NCI-H1436 treated with DMSO at 0.1 percent for 48 hours (cell line): Measurements from ENCODE around the gene MAP4K3.

Source experiments
- DNase-seq: peaks from one replicate; lab custom pipeline; 2025; lab: John Stamatoyannopoulos, UW

Gene MAP4K3

DNA sequence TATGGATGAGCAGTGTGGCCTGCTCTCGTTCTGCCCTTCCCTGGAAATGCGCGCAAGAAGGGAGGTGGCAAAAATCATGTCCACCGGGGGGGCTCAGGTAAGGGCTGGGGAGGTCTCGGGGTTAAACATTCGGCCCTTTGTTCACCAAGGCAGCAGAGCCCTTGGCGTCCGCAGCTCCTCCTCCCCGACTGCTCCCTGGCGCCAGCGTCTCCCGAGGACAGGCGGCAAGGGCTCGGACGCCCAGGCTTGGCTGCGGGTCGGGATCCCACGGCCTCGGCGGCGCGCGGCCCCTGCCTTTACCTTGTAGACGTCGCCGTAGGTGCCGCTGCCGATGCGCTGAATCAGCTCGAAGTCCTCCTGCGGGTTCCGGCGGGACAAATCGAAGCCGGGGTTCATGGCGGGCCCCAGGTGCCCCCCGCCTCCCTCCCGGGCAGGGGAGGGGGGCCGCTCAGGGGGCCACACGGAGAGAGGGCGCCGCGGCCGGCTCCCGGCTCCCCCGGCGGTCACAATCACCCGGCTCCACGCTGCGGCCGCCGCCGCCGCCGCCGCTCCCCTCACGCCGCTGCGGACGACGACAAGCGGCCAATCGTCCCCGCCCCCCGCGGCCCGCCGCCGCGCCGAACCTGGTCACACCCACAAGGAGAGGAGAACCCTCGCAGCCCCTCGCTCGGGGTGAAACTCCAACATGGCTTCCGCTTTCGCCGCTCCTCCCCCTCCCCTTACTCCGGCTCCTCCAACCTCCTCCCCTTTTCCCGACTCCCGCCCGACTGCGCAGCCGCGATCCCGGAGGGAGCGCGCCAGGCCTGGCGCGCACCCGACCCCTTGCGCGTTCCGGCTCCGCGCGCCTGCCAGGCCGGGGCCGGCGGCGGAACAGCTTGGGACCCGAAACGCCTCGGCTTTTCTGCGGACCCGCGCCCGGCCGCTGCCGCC, at the start of gene MAP4K3:
TSS of gene MAP4K3 (minus strand) at position 694 of the 930 bp plus-strand sequence. CDS start at position 396, 298 bp downstream.
- peak; percentile 54 for DNase-seq

DNA sequence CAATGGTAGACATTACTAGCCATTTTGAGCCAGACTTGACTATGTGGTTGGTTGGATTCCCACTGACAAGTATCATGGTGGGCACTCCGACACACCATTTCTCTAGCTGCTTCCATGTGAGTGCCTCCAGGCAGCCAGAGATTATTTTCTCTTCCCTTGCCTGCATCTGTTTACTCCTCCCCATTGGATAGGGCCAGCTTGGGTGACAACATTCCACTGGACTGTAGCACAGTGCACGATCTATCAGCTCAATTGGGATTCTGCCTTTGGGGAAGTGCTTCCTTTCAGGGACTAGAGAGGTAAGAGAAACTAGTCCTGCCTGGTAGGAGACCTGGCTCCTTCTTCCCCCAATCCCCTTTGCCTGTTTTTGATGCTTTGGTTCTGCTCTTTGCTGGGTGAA, 49.0 kb upstream of the MAP4K3 start:
- no peak for DNase-seq

DNA sequence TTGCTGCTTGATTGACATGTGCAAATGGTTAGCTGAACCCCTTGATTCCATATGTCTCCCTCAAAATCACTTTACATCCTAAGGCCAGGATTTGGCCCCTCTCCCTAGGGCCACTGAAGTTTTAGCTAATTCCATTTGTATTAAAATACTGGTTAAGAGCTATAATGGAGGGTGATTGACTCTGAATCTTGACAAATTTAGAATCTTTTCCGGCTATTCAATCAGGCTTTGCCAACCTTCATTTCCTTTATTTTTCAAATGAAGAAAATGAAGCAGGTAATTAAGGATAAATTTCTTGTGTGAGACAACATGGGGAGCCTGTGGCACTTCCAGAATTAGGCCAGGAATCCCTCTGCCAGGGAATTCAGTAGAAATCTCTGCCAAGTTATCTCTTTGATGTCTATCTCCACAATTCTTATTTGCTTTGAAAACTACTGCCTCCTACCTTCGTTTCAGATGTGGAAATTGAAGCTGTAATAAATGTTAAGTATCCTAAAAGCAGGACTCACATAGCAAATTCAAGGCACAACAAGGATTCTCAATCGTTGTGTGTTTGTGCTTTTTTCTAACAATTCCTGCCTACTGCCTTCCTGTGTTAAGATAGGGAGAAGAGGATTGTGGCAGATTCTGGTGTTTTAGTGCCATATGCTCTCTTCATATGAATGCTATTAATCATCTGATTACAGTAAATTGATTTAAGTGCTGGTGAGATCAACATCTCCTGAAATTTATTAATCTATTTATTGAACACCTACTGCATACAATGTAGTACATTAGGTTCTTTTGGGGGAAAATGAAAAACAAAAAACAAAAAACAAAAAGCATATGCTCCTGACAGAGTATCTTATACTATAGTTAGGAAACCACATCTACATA, 47.8 kb upstream of the MAP4K3 start:
- no peak for DNase-seq

DNA sequence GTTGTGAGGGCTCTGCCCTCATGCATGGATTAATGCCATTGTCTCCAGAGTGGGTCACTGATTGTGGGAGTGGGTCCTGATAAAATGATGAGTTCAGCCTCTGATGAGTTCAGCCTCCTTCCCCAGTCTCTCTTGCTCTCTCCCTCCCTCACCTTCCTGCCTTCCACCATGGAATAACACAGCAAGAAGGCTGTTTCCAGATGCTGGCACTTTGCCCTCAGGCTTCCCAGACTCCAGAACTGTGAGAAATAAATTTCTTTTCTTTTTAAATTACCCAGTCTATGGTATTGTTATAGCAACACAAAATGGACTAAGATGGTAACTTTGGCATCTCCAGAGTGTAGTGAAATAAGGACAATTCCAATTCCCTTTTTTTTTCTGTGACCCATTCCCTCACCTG, 47.1 kb upstream of the MAP4K3 start:
- DNase-seq: no peak

DNA sequence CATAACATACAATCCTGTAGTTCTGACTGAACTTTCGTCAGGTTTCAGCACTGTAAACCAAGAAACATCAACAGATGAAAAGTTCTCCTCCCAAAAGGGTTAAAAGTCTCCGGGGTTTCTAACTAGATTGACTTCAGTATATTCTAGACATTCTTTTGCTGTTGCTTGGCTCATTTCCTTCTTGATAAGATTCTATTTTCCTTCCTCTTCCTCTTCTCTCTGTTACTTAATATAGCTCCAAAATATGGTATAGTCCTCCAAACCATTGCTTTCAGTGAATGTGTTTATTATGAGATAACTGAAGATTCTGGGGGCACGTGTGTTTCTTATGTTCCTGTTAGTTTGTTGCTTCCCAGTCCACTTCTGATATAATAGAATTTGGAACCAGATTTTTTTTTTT, 46.4 kb upstream of the MAP4K3 start:
- no peak for DNase-seq

DNA sequence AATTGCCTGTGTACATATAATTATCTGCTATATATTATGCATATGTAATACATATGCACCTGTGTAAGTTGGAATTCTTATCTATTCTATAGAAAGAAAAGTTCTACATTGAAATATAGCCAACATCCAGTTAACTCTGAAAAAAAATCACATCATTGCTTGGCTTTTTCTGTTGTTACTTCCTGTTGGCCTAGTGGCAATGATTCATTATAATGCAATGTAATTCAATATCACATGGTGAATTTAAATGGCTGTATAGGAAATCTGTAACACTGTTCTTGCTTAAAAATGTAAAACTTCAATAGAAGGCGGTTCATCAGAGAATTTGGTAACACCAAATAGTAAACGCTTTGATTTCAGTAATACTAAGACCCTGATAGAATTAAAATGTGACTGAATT, 44.5 kb upstream of the MAP4K3 start:
- no peak for DNase-seq

DNA sequence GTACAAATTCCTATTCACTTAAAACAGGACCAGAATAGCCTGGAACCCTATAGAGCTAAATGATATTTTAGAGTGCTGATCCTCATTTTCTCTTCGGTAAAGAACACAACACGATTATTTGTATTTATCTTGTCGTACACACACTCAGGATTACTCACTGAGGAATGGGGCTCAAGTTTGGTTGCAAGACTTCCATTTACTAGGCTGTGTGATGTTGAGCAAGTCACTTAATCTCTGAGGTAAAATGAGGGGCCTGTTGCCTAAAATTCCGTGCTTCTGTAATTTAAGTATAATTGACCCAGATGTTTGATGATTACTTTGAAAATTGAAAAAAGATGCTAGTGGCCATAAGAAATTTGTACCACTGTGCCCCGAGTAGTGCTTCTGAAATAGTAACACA, 42.6 kb upstream of the MAP4K3 start:
- no peak for DNase-seq

DNA sequence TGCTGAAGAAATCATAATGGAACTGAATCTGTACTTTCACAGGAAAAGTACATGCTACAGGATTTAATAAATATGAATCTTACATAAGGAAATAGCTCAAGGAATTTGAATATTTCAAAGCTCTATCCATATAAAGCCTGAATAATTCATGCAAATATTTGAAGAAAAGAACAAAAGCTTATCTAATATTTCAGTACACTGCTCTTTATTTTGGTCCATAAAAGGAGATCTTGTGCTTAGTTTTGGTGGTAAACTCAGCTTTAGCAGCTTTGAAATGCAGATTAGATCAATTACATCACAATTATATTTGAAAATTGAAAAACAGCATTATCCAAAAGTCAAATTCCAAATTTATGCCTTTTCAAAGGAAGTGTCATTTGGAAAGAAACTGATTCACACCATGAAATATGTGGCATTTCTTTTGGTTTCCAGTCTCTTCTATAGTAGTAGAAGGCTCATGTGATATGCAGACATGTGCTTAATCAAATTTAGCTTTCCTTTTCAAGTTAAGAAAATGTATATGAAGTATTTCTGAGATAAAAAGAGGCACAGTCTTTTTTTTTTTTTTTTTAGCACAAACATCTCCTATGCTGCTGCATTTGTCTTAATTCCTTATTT, 42.1 kb upstream of the MAP4K3 start:
- no peak for DNase-seq

DNA sequence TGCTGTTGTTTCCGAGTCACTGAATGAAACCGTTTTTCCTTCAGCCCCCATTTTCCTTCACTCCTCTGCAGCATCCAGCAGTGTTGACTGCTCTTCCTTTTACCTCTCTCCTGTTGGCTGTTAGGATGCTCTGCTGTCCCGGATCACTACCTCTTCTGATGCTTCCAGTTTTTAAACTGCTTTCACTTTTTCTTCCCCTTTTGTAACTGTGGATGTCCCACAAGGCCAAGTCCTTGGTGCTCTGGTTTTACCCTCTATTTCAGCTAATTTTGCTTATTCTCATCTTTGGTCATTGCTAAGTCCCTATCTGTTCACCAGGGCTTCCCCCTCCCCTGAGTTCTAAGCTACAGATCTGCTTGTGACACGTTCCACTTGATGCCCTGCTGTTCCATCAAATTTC, 39.4 kb upstream of the MAP4K3 start:
- no peak for DNase-seq

DNA sequence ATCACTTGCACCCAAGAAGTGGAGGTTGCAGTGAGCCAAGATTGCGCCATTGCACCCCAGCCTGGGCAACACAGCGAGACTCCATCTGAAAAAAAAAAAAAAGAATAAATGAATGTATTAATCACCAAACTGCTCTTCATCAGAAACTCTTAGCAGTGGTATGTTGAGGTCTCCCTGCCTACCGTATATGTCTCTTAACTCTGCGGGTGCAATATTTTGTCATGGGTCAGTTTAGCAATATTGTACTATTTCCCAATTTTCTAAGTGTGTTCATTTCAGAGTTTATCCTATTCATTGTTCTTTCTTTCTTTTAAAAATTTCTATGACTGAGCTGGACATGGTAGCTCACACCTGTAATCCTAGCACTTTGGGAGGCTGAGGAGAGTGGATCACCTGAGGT, 37.9 kb upstream of the MAP4K3 start:
- DNase-seq: no peak

DNA sequence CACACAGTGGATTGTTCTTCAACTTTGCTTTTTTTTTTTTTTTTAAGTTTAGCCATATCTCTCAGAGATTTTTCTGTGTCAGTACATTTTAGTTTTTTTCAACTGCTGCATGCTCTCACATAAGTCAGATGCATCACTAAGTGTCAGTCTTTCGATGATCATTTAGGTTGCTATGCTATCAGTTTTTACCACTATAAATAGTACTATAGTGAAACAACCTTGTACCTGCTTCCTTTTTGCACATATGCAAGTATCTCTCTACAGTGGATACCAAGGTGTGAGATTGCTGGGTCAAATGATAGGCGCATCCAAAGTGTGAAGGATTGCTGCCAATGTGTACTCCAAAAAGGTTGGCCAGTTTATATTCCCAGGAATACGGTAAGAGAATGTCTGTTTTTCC, 33.5 kb upstream of the MAP4K3 start:
- DNase-seq: no peak

DNA sequence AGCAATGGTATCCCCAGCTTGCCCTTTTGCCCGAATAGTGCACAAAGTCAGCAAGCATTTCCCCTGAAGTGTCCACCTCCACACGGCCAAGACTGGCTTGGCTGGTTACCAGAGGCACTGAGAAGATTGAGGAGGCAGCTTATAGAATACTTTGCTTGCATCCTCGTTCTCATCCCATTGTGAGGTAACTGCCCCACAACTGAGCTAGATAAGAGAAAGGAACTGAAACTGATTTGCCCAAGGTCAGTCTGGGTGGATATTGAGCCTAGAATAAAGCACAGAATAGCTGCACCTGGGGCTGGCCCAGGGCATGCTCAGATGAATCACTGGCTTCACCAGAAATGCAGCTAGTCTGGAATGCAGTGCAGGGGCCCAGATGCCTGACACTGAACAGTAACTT, 32.7 kb upstream of the MAP4K3 start:
- no peak for DNase-seq

DNA sequence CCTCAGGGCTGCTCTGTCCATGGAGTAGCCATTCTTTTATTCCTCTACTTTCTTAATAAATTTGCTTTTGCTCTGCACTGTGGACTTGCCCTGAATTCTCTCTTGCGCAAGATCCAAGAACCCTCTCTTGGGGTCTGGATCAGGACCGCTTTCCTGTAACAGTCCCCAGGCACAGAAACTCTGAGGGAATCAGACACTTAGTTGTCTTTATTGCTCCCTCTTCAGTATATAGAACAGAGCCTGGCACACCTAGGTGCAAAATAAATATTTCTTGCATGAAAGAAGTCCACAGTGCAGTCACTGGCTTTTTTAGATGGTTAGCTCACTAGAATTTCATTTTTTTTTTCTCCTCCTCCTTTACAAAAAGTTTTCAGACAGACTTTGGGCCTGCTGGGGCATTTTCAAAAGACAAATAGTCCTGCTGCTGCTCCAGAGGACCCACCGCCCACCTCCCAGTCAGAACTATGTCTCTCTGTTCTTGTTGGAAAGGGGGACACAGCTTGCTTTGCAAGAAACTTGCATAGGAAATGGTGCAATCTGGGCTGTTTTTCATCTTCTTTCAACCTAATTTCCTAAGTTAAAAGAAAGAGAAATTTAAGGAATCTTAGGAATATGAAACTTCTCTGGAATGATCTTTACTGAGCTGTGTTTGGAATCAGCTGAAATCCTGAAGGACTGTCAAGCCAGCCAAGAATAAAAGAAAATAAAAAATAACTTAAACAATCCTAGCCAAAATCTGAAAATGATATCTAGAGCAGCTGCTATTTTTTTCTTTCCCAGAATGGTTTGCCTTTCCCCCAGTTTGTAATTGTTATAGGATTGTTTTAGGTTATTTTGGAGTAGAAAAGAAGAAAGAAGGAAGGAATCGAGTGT, 31.7 kb upstream of the MAP4K3 start:
- no peak for DNase-seq

DNA sequence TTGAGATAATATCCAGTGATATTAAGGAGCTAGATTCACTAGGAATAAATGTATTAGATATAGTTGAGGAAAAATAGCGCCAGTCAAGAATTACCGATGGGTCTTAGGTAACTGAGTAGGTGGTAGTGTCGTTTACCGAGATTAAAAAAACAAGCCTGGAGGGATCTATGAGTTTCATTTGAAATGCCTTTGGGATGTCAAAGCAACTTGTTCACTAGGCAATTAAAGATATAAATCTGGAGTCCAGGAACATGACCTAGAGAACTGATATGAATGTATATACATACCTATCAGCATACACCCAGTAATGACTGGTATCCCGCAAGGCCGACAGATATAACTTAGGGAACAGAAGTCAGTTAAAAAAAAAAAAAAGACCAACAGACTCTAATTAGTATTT, 29.2 kb upstream of the MAP4K3 start:
- no peak for DNase-seq

DNA sequence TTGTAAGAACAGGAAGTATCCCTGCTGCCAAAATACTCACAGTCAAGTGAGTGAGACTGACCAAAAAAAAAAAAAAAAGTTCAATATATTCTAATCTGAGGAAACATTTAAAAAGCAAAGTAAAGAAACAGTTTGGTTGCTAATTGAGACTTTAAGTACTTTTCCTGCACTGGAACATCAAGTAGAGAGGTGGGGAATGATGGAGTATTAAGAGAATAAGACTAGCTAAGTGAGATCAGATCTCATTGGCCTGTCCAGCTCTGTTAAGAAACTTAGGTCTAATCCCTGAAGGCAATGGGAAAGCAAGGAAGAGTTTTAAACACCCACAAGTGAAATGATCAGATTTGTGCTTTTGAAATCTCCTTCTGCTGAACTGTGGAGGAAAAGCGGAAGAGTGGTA, 27.8 kb upstream of the MAP4K3 start:
- DNase-seq: no peak

DNA sequence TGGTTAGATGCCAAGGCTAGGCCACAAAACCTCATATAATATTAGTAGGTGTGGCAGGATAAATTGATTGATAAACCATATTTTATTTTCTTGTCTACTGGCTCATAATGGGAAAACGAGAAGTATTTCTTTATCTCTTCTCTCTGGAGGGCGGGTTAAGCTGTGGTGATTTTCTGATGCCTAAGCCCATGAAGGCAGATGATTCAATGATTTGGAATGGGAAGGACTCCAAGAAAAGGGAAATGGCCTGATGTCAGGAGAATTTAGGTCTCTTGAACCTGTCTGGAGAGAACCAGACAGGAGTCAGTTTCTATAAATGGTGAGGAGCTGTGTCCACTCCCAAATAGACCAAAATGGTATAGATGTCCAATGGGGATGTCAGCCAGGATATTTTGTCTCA, 18.7 kb upstream of the MAP4K3 start:
- no peak for DNase-seq

DNA sequence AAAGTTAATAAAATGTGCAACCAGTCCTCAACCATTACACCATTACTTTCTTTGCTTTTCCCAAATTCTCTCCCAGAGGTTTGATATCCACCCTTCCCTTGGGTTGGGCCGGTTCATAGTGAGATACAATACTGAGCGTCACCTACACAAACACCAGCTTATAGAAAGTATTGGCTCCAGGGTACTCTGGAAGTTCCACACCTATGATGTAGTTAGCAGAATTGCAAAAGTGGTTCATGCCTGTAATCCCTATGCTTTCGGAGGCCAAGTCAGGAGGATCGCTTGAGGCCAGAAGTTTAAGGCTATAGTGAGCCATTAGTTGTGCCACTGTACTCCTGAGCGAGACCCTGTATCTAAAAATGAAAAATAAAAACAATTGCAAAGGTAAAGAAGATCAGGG, 15.3 kb upstream of the MAP4K3 start:
- no peak for DNase-seq

DNA sequence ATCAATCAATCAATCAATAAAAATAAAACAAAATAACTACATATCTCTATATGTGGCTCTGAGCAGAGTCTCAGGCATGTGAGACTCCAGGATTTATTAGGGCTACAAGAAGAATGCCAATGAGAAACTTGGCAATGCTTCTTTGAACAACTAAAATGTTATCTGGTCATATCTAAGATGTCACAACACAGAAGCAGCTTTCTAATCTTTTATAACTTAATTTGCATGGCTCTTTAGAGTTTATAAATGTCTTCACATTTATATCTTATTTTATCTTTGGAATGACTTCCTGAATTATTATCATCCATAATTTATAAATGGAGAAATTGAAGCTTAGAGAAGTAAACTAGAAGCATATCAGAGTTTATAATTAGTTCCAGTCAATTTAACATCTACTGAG, 14.9 kb upstream of the MAP4K3 start:
- no peak for DNase-seq

DNA sequence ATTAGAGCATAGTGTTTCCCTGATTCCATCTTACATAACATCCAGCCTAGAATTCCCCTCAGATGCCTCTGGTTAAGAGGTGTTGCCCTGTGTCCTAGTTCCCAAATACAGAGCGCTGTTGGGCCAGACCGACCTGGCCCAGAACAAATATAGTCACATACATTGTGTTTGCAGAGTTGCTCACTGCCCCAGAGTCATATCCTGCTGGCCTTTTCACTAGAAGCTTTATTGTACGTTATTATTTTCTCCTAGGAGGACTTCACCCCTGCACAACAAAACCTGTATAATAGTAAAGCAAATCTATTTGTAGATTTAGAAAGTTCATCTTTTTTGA, 11.1 kb upstream of the MAP4K3 start:
- DNase-seq: no peak

DNA sequence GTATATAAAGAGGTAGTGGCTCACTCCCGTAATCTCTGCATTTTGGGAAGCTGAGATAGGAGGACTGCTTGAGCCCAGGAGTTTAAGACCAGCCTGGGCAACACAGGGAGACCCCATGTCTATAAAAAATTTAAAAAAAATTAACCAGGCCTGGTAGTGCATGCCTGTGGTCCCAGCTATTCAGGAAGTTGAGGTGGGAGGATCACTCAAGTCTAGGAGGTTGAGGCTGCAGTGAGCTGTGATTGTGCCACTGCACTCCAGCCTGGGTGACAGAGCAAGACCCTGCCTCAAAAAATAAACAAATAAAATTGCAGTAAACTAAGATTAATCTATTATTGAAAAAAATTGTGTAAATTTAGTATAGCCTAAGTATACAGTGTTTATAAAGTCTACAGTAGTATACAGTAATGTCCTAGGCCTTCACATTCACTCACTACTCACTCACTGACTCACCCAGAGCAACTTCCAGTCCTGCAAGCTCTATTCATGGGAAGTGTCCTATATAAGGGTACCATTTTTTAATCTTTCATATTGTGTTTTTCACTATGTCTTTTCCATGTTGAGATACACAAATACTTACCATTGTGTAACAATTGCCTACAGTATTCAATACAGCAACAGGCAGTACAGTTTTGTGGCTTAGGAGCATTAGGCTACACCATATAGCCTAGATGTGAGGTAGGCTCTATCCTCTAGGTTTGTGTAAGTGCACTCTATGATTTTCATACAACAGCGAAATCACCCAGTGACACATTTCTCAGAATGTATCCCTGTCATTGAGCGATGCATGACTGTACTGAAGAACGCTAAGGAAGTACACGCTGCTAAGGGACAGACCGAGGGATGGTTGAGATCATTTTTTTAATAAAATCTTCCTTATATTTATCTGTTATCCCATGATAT, 10.4 kb upstream of the MAP4K3 start:
- no peak for DNase-seq

DNA sequence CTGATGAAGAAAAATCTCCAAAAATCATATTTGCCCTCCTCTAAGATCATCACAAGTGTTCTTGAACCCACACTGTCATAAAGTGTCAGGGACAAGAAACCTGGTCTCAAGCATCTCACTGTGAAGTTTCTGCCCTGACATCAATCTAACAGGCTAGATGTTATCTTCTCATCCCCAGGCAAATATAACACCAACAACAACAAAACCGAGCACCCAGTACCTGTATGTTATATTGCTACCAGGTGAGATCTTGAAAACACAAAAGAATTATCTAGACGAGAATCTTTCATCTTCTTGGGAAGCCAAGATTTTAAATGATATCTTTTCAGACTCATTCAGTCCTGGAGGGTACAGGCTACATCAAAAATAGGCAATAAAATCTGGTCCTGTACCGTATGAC, 8.8 kb upstream of the MAP4K3 start:
- no peak for DNase-seq
